K562 (cell line): Measurements from ENCODE around the gene HOXB4. TPM values are rescaled to one million over a fixed set of nuclear protein-coding genes. Genes with fewer than 3 reads are reported as not detected.

ENCODE experiments used
- ELF2 ChIP-seq: fragments of 250-450 bp; sonication (Bioruptor Pico); IDR thresholded peaks from 2 replicates; pipeline ENCODE4 v1.5.0; 2021; ENCODE audit warnings: mild to moderate bottlenecking
- ELK3 ChIP-seq: fragments of 450-650 bp; formaldehyde crosslinking; IDR thresholded peaks from 2 replicates; pipeline ENCODE4 v1.4.0; 2020; ENCODE audit warnings: mild to moderate bottlenecking
- FIP1L1 ChIP-seq: fragments of 200-400 bp; formaldehyde crosslinking; IDR thresholded peaks from 2 replicates; pipeline ENCODE4 v1.6.1; 2018; ENCODE audit warnings: mild to moderate bottlenecking, low read depth, low read length; ENCODE audit not compliant: poor library complexity, severe bottlenecking
- GATAD2B ChIP-seq: fragments of 450-650 bp; IDR thresholded peaks from 2 replicates; pipeline ENCODE4 v1.6.1; 2017; ENCODE audit warnings: mild to moderate bottlenecking, borderline replicate concordance
- HDAC6 ChIP-seq: IDR thresholded peaks from 2 replicates; pipeline ENCODE4 v1.6.1; 2012; ENCODE audit warnings: low read depth, mild to moderate bottlenecking, control low read depth, inconsistent platforms, low read length, moderate library complexity
- KAT8 ChIP-seq: fragments of 450-650 bp; IDR thresholded peaks from 2 replicates; pipeline ENCODE4 v1.6.1; 2016; ENCODE audit warnings: low read depth, mild to moderate bottlenecking
- MYC ChIP-seq, 2 experiments: fragments of 250-450 bp in 1 of 2; sonication (Bioruptor Pico) in 1 of 2; IDR thresholded peaks; 2 replicates each; pipeline versions ENCODE4 v1.5.1 to v1.6.1; 2012 to 2021; ENCODE audit warnings: low read depth in 2 of 2, borderline replicate concordance in 1 of 2, improper control_type of control experiment in 1 of 2, low read length in 1 of 2, mild to moderate bottlenecking in 1 of 2, moderate library complexity in 1 of 2
- NFIC ChIP-seq: fragments of 450-650 bp; IDR thresholded peaks from 2 replicates; pipeline ENCODE4 v1.6.1; 2017; ENCODE audit warnings: mild to moderate bottlenecking, inconsistent platforms
- RBM39 ChIP-seq: fragments of 200-400 bp; formaldehyde crosslinking; optimal IDR thresholded peaks from 2 replicates; pipeline ENCODE3; 2018; ENCODE audit warnings: low read depth, low read length
- RHOXF2B ChIP-seq: fragments of 250-450 bp; sonication (Bioruptor Pico); conservative IDR thresholded peaks from 2 replicates; pipeline ENCODE4 v1.5.1; 2021
- SAFB ChIP-seq: fragments of 200-400 bp; formaldehyde crosslinking; IDR thresholded peaks from 2 replicates; pipeline ENCODE4 v1.6.1; 2017; ENCODE audit warnings: low read depth, low read length, borderline replicate concordance
- SIN3B ChIP-seq: fragments of 450-650 bp; IDR thresholded peaks from 2 replicates; pipeline ENCODE4 v1.6.1; 2017; ENCODE audit warnings: low read depth, mild to moderate bottlenecking, moderate library complexity
- SUPT5H ChIP-seq: fragments of 450-650 bp; IDR thresholded peaks from 2 replicates; pipeline ENCODE4 v1.6.1; 2016
- TFE3 ChIP-seq: fragments of 450-650 bp; formaldehyde crosslinking; IDR thresholded peaks from 2 replicates; pipeline ENCODE4 v1.4.0; 2020; ENCODE audit warnings: mild to moderate bottlenecking, mixed read lengths
- THRAP3 ChIP-seq: fragments of 450-650 bp; IDR thresholded peaks from 2 replicates; pipeline ENCODE4 v1.6.1; 2016; ENCODE audit warnings: mild to moderate bottlenecking, inconsistent platforms, borderline replicate concordance
- USF1 ChIP-seq: sonication (generic); formaldehyde crosslinking; IDR thresholded peaks from 2 replicates; pipeline ENCODE4 v1.9.0; 2022; ENCODE audit warnings: mild to moderate bottlenecking, missing genetic modification reagents
- ZKSCAN3 ChIP-seq: fragments of 250-450 bp; sonication (Bioruptor Pico); IDR thresholded peaks from 2 replicates; pipeline ENCODE4 v1.4.0; 2020
- ZNF232 ChIP-seq: sonication (generic); formaldehyde crosslinking; IDR thresholded peaks from 2 replicates; pipeline ENCODE4 v1.8.0; 2022; ENCODE audit warnings: mild to moderate bottlenecking, missing genetic modification reagents
- ZSCAN29 ChIP-seq: fragments of 450-650 bp; IDR thresholded peaks from 2 replicates; pipeline ENCODE4 v1.6.1; 2017
- polyA plus RNA-seq, 8 experiments: library from polyadenylated mRNA; depleted of rRNA in 4 of 8; stranded (reverse) in 5 of 8; unstranded in 3 of 8; fragments of >200 nt; fragmentation: Nextera tagmentation in 2 of 8; fragmentation: Illumina TruSeq in 1 of 8; extraction: Ambion mirVana in 2 of 8; extraction: Trizol in 1 of 8; gene quantifications; 2 replicates each; pipeline versions ENCODE4 v1.2.1 to v1.2.3, GENCODE V29; 2011 to 2014; ENCODE audit warnings: inconsistent platforms in 1 of 8, missing spikeins in 1 of 8
- total RNA-seq, 7 experiments: library from RNA; depleted of rRNA in 6 of 7; stranded (reverse); fragments of >200 nt in 6 of 7; fragmentation: Illumina TruSeq in 2 of 7; extraction: Trizol in 2 of 7; gene quantifications; 2 replicates each; pipeline versions ENCODE4 v1.2.1 to v1.2.3, GENCODE V29; 2011 to 2021; ENCODE audit warnings: low replicate concordance in 1 of 7
- TF ChIP-seq, protein P1 (sequence below): fragments of 200-800 bp; sonication (Bioruptor generic); IDR thresholded peaks from 2 replicates; pipeline ENCODE4 v1.6.1; 2016; ENCODE audit warnings: missing genetic modification characterization, missing compliant biosample characterization

The HOXB4 gene
- total and polyA plus RNA-seq, 9 of the 15 experiments (the other 6 are each of a cell fraction or from before 2014, with no cell fraction given) = 1.6 to 34.9 (median 14.9) TPM

GRCh38 chr17:48610282-48611211, 32.4 kb upstream of the HOXB4 start, which contains the start of gene HOXB7 (continued):
- no peak for TF ChIP-seq KAT8
- TF ChIP-seq THRAP3 = no peak
- peak; percentile 98 for TF ChIP-seq TFE3 (CRISPR knock-in tag)
- peak; percentile 99 for TF ChIP-seq ZSCAN29
- peak; percentile 97 for TF ChIP-seq USF1 (CRISPR knock-in tag)
- no peak for TF ChIP-seq ZKSCAN3 (CRISPR knock-in tag)
- no peak for TF ChIP-seq RHOXF2B (CRISPR knock-in tag)
- TF ChIP-seq SIN3B = no peak
- no peak for TF ChIP-seq ZNF232
- peak; percentile 71 for TF ChIP-seq NFIC
- TF ChIP-seq HDAC6 = no peak
- no peak for TF ChIP-seq SAFB
- peak; percentile 6; the same call in 1 of the 2 replicates for TF ChIP-seq SUPT5H
- no peak for TF ChIP-seq MYC (IDR thresholded peaks at IDR 0.05; ENCODE audit: low read depth, low read length)
- TF ChIP-seq MYC (CRISPR knock-in tag; IDR thresholded peaks at IDR 0.05; ENCODE audit: borderline replicate concordance, low read depth) = no peak
- no peak for TF ChIP-seq RBM39
- no peak for TF ChIP-seq GATAD2B
- TF ChIP-seq, protein P1, sequence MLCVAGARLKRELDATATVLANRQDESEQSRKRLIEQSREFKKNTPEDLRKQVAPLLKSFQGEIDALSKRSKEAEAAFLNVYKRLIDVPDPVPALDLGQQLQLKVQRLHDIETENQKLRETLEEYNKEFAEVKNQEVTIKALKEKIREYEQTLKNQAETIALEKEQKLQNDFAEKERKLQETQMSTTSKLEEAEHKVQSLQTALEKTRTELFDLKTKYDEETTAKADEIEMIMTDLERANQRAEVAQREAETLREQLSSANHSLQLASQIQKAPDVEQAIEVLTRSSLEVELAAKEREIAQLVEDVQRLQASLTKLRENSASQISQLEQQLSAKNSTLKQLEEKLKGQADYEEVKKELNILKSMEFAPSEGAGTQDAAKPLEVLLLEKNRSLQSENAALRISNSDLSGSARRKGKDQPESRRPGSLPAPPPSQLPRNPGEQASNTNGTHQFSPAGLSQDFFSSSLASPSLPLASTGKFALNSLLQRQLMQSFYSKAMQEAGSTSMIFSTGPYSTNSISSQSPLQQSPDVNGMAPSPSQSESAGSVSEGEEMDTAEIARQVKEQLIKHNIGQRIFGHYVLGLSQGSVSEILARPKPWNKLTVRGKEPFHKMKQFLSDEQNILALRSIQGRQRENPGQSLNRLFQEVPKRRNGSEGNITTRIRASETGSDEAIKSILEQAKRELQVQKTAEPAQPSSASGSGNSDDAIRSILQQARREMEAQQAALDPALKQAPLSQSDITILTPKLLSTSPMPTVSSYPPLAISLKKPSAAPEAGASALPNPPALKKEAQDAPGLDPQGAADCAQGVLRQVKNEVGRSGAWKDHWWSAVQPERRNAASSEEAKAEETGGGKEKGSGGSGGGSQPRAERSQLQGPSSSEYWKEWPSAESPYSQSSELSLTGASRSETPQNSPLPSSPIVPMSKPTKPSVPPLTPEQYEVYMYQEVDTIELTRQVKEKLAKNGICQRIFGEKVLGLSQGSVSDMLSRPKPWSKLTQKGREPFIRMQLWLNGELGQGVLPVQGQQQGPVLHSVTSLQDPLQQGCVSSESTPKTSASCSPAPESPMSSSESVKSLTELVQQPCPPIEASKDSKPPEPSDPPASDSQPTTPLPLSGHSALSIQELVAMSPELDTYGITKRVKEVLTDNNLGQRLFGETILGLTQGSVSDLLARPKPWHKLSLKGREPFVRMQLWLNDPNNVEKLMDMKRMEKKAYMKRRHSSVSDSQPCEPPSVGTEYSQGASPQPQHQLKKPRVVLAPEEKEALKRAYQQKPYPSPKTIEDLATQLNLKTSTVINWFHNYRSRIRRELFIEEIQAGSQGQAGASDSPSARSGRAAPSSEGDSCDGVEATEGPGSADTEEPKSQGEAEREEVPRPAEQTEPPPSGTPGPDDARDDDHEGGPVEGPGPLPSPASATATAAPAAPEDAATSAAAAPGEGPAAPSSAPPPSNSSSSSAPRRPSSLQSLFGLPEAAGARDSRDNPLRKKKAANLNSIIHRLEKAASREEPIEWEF (CRISPR knock-in tag) = no peak
- TF ChIP-seq FIP1L1 = peak; percentile 72
- no peak for TF ChIP-seq ELK3 (CRISPR knock-in tag)
- TF ChIP-seq ELF2 = no peak
